GM12872 (cell line): ENCODE data around the gene RNF182.

Experiments used
- TF ChIP-seq, protein P1 (sequence below): IDR thresholded peaks from 3 replicates; pipeline ENCODE4 v1.5.1; 2011; ENCODE audit warnings: low read depth, mild to moderate bottlenecking, low read length, moderate library complexity; ENCODE audit not compliant: insufficient read depth

Gene RNF182

GRCh38 chr6:13947611-13948178 is 22.9 kb downstream of the RNF182 start:
- TF ChIP-seq, protein P1, sequence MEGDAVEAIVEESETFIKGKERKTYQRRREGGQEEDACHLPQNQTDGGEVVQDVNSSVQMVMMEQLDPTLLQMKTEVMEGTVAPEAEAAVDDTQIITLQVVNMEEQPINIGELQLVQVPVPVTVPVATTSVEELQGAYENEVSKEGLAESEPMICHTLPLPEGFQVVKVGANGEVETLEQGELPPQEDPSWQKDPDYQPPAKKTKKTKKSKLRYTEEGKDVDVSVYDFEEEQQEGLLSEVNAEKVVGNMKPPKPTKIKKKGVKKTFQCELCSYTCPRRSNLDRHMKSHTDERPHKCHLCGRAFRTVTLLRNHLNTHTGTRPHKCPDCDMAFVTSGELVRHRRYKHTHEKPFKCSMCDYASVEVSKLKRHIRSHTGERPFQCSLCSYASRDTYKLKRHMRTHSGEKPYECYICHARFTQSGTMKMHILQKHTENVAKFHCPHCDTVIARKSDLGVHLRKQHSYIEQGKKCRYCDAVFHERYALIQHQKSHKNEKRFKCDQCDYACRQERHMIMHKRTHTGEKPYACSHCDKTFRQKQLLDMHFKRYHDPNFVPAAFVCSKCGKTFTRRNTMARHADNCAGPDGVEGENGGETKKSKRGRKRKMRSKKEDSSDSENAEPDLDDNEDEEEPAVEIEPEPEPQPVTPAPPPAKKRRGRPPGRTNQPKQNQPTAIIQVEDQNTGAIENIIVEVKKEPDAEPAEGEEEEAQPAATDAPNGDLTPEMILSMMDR, result no peak

GRCh38 chr6:13952101-13952500 is 27.3 kb downstream of the RNF182 start:
- TF ChIP-seq, protein P1, result no peak

DNA sequence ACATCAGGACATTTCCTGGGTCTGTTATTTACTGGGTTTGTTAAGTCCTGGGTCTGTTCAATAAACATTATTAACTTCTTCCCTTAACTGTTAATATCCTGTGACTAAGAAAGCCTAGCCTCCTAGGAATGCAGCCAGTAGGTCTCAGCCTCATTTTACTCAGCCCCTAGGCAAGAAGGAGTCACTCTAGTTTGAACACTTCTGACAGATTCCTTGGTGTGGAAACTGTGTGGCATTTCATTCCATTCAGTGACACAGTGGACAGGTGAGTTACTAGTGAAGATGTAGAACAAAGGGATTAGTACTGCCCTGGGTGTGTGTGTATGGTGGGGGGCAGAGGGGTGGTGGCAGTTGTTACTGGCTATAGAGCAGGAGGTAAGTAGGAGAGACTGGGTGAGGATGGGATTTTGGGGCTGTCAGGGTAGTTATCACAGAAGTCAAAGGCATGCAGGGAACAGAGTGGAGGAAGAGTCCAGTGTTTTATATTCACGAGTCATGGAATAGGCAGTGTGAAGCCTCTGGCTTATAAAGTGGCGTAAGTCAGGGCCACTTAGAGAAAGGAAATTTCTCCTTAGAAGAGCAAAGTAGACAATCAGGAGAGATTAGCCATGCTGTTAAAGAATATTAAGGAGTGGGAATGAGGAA is 28.4 kb downstream of the RNF182 start:
- TF ChIP-seq, protein P1, result no peak

DNA sequence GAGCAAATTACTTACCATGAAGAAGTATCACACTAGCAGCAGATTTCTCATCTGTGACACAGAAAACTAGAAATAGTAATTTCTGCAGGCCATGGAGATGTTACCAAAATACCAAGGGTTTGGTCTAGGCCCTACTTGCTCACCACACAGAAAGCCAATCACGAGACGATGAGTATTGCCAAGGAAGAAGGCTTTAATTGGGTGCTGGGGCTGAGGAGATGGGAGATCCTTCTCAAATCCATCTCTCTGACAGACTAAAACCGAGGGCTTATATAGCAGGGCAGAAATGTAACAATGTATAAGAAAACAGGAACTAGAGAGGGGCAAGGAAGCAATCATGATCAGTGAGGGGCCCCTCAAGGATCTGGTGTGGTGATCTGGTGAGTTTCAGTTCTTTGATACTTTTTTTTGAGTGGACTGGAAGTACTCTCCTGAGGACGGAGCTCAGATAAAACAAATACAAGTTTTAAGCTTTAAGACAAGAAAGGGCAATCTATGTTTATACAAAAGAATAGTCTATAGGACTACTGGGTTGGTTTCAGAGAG is 40.9 kb downstream of the RNF182 start:
- TF ChIP-seq, protein P1, result no peak

DNA sequence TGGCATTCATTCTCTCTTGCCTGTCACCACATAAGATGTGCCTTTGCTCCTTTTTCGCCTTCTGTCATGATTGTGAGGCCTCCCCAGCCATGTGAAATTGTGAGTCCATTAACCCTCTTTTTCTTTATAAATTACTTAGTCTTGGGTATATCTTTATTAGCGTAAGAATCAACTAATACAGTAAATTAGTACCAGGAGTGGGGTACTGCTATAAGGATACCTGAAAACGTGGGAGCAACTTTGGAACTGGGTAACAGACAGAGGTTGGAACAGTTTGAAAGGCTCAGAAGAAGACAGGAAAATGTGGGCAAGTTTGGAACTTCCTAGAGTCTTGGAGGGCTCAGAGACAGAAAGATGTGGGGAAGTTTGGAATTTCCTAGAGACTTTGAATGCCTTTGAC is 46.6 kb downstream of the RNF182 start:
- TF ChIP-seq, protein P1, result no peak

DNA sequence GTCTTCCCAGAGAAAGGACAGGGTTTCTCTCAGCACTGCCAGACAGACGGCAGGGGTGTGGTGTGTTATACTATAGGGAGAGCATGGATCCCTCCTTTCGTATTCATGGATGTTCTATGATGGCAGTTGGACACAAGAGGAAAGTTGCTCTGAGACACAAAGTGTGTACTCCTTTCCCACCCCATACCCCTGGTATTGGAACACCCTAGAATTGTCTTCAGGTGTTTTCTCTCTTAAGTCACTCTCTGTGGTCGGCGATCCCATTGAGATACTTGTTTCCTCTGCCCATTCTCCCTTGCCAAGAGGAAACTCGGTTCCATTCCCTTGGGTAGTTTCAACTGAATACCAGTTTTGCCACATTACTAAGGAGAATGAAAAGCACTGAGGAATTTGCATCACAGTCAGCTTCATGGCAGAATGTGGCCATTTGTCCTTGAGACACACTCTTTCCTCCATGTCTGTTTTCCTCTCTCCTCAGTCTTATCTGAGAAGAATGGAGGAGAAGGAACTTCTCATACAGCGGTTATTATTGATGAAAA is 53.4 kb downstream of the RNF182 start:
- TF ChIP-seq, protein P1, result no peak

GRCh38 chr6:13978787-13979186 is 54.0 kb downstream of the RNF182 start:
- TF ChIP-seq, protein P1, result no peak
